Measurements from ENCODE around the gene DLST.
A peak's percentile ranks its signal among the peaks of the same experiment; 100 is the strongest.

DLST gene

GRCh38 chr14:74881431-74882102 lies at the start of gene DLST:
Gene DLST, plus strand, starts transcription at chr14:74881916. Its CDS starts 38 bp downstream, at chr14:74881954.
- peak; percentile 86 for DNase-seq

- no peak for DNase-seq
Measured at GRCh38 chr14:74832849-74833248, 48.9 kb upstream of the DLST start.

- DNase-seq = peak; percentile 22
Measured at GRCh38 chr14:74834692-74835392, 46.9 kb upstream of the DLST start.

GRCh38 chr14:74835645-74836250 lies 46.0 kb upstream of the DLST start:
- no peak for DNase-seq

GRCh38 chr14:74836251-74836960 lies 45.3 kb upstream of the DLST start:
- no peak for DNase-seq

GRCh38 chr14:74838166-74838565 lies 43.5 kb upstream of the DLST start:
- no peak for DNase-seq

- DNase-seq = no peak
Measured at GRCh38 chr14:74840603-74841030, 41.1 kb upstream of the DLST start.

- no peak for DNase-seq
Measured at GRCh38 chr14:74841230-74842207, 40.2 kb upstream of the DLST start.

GRCh38 chr14:74843653-74844052 lies 38.1 kb upstream of the DLST start:
- peak; percentile 73 for DNase-seq

- peak; percentile 61 for DNase-seq
Measured at GRCh38 chr14:74846168-74846567, 35.5 kb upstream of the DLST start.

- peak; percentile 65 for DNase-seq
Measured at GRCh38 chr14:74846968-74847665, 34.6 kb upstream of the DLST start.

GRCh38 chr14:74848768-74849167 lies 32.9 kb upstream of the DLST start:
- no peak for DNase-seq

- DNase-seq = peak; percentile 61
Measured at GRCh38 chr14:74852922-74853530, 28.7 kb upstream of the DLST start.

- no peak for DNase-seq
Measured at GRCh38 chr14:74853581-74853980, 28.1 kb upstream of the DLST start.

- DNase-seq = no peak
Measured at GRCh38 chr14:74855021-74855420, 26.7 kb upstream of the DLST start.

- no peak for DNase-seq
Measured at GRCh38 chr14:74855945-74856344, 25.8 kb upstream of the DLST start.

- no peak for DNase-seq
Measured at GRCh38 chr14:74856366-74856765, 25.4 kb upstream of the DLST start.

GRCh38 chr14:74858022-74858421 lies 23.7 kb upstream of the DLST start:
- DNase-seq = no peak

GRCh38 chr14:74859757-74860552 lies 21.8 kb upstream of the DLST start:
- no peak for DNase-seq

Data from EL (cell line).